ENCODE measurements around the gene ZYX.

ZYX gene

DNA sequence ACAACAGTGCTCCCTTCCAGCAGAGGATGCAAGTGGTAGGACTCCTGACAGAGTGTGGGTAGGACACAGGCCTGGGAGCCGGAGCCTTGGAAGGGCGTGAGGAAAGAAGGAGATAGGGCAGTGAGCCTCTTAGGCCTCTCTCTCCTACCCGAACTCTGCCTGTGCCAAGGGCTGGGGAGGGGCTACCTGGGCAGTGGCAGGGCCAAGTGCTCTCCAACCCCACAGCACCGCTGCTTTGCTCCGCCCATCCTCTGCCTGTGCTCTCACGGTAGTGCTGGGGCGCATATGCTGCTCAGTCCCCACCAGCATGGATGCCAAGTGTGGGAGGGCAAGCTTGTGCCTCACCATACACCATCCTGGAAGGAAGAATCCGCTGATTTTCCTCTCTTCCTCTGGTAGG, 26.2 kb upstream of the ZYX start:
- no peak for ATAC-seq

DNA sequence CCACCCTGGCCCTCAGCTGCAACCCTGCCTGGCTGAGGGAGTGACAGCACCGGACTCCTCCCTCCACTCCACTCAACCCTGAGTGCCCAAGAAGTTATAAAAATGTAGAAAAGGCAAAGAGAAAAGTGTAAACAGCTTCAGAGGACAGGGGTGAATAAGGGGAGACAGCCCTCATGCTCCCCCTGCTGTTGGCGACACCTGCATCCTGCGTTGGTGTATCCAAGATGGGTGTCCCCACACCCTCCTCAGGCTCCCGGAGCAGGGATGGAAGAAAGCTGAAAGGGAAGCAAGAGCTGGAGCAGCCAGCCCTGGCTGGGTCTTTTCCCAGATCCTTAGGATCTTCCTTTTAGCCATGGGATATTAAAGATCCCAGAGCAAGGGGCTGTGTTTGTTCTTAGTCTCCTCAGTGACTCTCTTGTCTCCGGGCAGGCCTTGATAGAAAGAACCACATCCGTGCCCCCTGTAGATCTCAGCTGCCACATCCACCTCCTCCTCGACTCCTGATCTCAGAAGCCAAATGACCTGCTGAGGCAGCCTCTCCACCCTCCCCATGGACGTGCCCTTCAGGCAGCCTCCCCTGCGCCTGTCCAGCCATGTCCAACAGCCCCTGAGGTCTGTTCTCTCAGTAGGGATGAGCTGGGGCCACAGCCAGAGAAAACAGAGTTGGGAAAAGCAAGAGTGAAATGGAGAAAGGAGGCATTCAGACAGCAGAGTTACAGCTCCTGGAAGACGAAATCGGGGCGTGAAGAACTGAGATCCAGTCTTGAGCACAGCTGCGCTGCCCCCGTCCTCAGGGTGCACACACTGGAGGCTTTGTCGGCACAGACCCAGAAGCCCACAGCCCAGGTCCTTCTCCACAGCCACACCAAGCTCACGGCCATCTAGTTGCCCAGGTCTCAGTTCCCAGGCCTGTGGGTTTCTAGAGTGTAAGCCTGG, 25.4 kb upstream of the ZYX start:
- ATAC-seq, result no peak
- TF ChIP-seq ZC3H10 (CRISPR knock-in tag; IDR thresholded peaks at IDR 0.05), result no peak
- TF ChIP-seq PPARA (CRISPR knock-in tag; IDR thresholded peaks at IDR 0.05; ENCODE audit: borderline replicate concordance), result no peak
- no peak for TF ChIP-seq ZNF565 (CRISPR knock-in tag; conservative IDR thresholded peaks at IDR 0.05; ENCODE audit: low read depth)
- TF ChIP-seq, protein P1, sequence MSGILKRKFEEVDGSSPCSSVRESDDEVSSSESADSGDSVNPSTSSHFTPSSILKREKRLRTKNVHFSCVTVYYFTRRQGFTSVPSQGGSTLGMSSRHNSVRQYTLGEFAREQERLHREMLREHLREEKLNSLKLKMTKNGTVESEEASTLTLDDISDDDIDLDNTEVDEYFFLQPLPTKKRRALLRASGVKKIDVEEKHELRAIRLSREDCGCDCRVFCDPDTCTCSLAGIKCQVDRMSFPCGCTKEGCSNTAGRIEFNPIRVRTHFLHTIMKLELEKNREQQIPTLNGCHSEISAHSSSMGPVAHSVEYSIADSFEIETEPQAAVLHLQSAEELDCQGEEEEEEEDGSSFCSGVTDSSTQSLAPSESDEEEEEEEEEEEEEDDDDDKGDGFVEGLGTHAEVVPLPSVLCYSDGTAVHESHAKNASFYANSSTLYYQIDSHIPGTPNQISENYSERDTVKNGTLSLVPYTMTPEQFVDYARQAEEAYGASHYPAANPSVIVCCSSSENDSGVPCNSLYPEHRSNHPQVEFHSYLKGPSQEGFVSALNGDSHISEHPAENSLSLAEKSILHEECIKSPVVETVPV (CRISPR knock-in tag; IDR thresholded peaks at IDR 0.05), result no peak
- no peak for TF ChIP-seq ZNF8 (CRISPR knock-in tag; IDR thresholded peaks at IDR 0.05)
- no peak for TF ChIP-seq SNAI2 (CRISPR knock-in tag; IDR thresholded peaks at IDR 0.05)
- no peak for TF ChIP-seq ESRRG (CRISPR knock-in tag; IDR thresholded peaks at IDR 0.05)
- TF ChIP-seq TOX (CRISPR knock-in tag; IDR thresholded peaks at IDR 0.05; ENCODE audit: borderline replicate concordance), result no peak

More for the DNA sequence above, 26.2 kb upstream of the ZYX start:
- TF ChIP-seq TCF4 (CRISPR knock-in tag; IDR thresholded peaks at IDR 0.05; ENCODE audit: borderline replicate concordance), result no peak
- TF ChIP-seq SNAI2 (CRISPR knock-in tag; IDR thresholded peaks at IDR 0.05), result no peak
- TF ChIP-seq, protein P2, sequence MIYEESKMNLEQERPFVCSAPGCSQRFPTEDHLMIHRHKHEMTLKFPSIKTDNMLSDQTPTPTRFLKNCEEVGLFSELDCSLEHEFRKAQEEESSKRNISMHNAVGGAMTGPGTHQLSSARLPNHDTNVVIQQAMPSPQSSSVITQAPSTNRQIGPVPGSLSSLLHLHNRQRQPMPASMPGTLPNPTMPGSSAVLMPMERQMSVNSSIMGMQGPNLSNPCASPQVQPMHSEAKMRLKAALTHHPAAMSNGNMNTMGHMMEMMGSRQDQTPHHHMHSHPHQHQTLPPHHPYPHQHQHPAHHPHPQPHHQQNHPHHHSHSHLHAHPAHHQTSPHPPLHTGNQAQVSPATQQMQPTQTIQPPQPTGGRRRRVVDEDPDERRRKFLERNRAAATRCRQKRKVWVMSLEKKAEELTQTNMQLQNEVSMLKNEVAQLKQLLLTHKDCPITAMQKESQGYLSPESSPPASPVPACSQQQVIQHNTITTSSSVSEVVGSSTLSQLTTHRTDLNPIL (CRISPR knock-in tag; IDR thresholded peaks at IDR 0.05; ENCODE audit: low read depth), result no peak
- no peak for TF ChIP-seq OSR1 (CRISPR knock-in tag; IDR thresholded peaks at IDR 0.05)
- TF ChIP-seq ZNF8 (CRISPR knock-in tag; IDR thresholded peaks at IDR 0.05), result no peak
- TF ChIP-seq, protein P1 (CRISPR knock-in tag; IDR thresholded peaks at IDR 0.05), result no peak
- TF ChIP-seq, protein P3, sequence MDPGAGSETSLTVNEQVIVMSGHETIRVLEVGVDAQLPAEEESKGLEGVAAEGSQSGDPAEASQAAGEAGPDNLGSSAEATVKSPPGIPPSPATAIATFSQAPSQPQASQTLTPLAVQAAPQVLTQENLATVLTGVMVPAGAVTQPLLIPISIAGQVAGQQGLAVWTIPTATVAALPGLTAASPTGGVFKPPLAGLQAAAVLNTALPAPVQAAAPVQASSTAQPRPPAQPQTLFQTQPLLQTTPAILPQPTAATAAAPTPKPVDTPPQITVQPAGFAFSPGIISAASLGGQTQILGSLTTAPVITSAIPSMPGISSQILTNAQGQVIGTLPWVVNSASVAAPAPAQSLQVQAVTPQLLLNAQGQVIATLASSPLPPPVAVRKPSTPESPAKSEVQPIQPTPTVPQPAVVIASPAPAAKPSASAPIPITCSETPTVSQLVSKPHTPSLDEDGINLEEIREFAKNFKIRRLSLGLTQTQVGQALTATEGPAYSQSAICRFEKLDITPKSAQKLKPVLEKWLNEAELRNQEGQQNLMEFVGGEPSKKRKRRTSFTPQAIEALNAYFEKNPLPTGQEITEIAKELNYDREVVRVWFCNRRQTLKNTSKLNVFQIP (CRISPR knock-in tag; IDR thresholded peaks at IDR 0.05; ENCODE audit: borderline replicate concordance, low read depth), result no peak
- no peak for TF ChIP-seq ZFP30 (CRISPR knock-in tag; IDR thresholded peaks at IDR 0.05)
- no peak for TF ChIP-seq ZC3H10 (CRISPR knock-in tag; IDR thresholded peaks at IDR 0.05)
- no peak for TF ChIP-seq ARNTL (CRISPR knock-in tag; IDR thresholded peaks at IDR 0.05; ENCODE audit: borderline replicate concordance, low read depth)
- TF ChIP-seq RARB (CRISPR knock-in tag; IDR thresholded peaks at IDR 0.05), result no peak
- no peak for TF ChIP-seq PPARA (CRISPR knock-in tag; IDR thresholded peaks at IDR 0.05; ENCODE audit: borderline replicate concordance)
- no peak for TF ChIP-seq ZNF70 (CRISPR knock-in tag; IDR thresholded peaks at IDR 0.05)
- no peak for TF ChIP-seq ZNF565 (CRISPR knock-in tag; conservative IDR thresholded peaks at IDR 0.05; ENCODE audit: low read depth)
- TF ChIP-seq TOX (CRISPR knock-in tag; IDR thresholded peaks at IDR 0.05; ENCODE audit: borderline replicate concordance), result no peak

DNA sequence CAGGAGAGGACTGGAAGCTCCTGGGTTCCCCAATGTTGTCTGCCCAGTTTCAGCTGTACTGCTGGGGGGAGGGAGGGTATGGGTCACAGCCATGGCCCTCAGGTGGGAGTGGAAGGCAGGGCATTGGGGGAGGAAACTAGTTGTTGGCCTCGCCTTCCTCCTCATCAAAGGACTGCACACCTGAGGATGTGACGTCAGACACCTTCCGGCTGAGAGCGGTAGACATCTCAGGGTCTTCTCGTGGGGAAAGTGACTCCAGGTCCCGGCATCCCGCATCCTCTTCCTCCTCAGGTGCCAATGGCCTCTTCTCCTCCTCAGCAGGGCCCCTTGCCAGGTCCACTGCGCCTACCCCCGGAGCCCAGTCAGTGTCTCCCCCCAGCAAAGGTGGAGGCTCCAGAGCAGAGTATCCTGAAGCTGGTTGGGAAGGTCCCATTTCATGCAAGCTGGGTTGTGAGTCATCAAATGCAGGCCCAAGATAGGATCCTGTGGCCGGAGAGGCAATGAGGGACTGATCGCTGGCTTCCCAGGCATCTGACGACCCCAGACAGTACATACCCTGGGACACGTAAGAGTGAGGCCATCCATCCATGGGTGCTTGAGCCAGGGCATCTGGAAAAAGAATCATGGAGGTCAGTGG, 24.6 kb upstream of the ZYX start:
- ATAC-seq, result no peak
- TF ChIP-seq, protein P4, sequence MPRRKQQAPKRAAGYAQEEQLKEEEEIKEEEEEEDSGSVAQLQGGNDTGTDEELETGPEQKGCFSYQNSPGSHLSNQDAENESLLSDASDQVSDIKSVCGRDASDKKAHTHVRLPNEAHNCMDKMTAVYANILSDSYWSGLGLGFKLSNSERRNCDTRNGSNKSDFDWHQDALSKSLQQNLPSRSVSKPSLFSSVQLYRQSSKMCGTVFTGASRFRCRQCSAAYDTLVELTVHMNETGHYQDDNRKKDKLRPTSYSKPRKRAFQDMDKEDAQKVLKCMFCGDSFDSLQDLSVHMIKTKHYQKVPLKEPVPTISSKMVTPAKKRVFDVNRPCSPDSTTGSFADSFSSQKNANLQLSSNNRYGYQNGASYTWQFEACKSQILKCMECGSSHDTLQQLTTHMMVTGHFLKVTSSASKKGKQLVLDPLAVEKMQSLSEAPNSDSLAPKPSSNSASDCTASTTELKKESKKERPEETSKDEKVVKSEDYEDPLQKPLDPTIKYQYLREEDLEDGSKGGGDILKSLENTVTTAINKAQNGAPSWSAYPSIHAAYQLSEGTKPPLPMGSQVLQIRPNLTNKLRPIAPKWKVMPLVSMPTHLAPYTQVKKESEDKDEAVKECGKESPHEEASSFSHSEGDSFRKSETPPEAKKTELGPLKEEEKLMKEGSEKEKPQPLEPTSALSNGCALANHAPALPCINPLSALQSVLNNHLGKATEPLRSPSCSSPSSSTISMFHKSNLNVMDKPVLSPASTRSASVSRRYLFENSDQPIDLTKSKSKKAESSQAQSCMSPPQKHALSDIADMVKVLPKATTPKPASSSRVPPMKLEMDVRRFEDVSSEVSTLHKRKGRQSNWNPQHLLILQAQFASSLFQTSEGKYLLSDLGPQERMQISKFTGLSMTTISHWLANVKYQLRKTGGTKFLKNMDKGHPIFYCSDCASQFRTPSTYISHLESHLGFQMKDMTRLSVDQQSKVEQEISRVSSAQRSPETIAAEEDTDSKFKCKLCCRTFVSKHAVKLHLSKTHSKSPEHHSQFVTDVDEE (CRISPR knock-in tag; IDR thresholded peaks at IDR 0.05), result no peak
- no peak for TF ChIP-seq OSR1 (CRISPR knock-in tag; IDR thresholded peaks at IDR 0.05)
- no peak for TF ChIP-seq RARB (CRISPR knock-in tag; IDR thresholded peaks at IDR 0.05)
- no peak for TF ChIP-seq TOX (CRISPR knock-in tag; IDR thresholded peaks at IDR 0.05; ENCODE audit: borderline replicate concordance)
- TF ChIP-seq, protein P3 (CRISPR knock-in tag; IDR thresholded peaks at IDR 0.05; ENCODE audit: borderline replicate concordance, low read depth), result no peak
- no peak for TF ChIP-seq PPARA (CRISPR knock-in tag; IDR thresholded peaks at IDR 0.05; ENCODE audit: borderline replicate concordance)
- no peak for TF ChIP-seq ISL1 (CRISPR knock-in tag; IDR thresholded peaks at IDR 0.05)

Data from SK-N-SH treated with all-trans-retinoic acid at 6 μM for 48 hours (cell line).